HG02798 (cell line): ENCODE results near the gene ZNF701.

ENCODE experiments used
- ATAC-seq: cut with Tn5 transposase; IDR thresholded peaks from one replicate; pipeline ENCODE4 v1.9.1; 2021; ENCODE audit warnings: mild to moderate bottlenecking; ENCODE audit not compliant: unreplicated experiment, poor library complexity

Gene ZNF701

DNA sequence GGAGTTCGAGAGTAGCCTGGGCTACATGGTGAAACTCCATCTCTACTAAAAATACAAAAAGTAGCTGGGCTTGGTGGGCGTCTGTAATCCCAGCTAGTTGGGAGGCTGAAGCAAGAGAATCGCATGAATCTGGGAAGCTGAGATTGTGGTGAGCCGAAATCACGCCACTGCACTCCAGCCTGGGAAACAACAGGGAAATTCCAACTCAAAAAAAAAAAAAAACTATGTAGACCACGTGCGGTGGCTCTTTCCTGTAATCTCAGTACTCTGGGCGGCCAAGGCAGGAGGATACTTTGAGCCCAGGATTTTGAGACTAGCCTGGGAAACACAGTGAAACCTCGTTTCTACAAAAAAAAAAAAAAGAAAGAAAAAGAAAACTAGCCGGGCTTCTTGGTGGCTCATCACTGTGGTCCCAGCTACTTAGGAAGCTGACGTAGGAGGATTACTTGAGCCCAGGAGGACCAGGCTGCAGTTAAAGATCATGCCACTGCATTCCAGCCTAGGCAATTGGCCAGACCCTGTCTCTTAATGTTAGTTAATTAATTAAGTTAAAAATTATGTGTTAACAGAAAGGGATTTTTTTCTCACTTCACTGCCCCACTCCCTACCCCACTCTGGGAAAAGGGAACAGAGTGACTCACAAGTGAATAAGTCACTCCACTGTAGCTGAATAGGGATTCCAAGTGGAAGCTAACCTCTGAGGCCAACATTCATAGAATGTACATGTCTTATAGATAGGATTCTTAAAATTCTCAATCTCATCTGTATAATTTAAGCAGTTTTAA is 65.9 kb downstream of the ZNF701 start:
- ATAC-seq: no peak
